NCI-H128 (cell line): ENCODE measurements around the gene CADM2.

ENCODE experiments used
- DNase-seq: peaks from one replicate; lab custom pipeline; 2025; ENCODE audit not compliant: unreplicated experiment; lab: John Stamatoyannopoulos, UW

Gene CADM2

DNA sequence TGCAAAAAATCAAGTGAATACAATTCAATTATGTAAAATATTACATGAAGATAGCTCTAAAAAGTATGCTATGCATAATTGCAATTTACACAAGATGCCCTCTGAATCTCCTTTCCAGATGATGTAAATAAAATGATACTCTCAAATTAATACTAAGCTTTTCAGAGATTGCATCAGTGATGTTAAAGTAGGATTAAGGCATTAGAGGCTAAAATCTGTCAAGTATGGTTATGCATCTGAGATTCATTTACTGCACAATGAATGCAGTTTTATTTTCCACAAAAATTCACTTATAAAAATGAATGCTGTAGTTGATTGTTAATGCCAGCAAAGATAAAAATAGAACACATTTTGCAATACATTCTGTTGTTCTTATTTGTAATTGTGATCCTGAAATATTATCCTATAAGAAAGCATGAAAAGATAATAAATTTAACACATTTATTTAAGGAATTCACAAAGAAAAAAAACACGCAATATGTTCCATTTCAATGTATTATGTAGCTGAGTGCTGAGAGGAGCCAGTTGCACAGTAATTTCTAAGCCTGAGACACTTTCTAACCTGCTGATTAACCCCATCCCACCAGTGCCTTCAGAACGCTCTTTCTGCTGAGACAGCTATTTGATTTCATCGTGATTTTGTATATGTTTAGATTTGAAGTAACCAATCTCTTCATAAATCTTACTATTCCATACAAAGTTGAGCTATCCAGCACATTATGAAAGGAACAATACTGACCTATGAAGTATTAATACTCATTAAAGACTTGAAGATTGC, 224.4 kb downstream of the CADM2 start:
- no peak for DNase-seq

DNA sequence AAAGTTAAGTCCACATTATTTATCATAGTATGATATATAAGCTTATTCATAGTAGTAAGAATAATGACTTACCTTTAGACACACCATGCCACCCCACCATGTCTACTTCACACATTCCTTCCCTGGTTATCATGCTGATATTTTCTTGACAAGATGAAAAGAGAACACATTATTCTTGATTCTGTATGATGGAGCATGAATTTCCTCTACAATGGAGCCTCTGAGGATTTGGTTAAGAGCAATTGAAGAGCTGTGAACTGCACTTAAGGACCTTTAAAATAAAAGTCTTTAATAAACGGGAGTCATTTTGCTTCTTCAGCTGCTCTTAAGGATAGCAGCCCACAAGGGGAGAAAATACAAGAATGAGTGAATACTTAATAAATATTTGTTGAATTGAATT, 226.7 kb downstream of the CADM2 start:
- no peak for DNase-seq

DNA sequence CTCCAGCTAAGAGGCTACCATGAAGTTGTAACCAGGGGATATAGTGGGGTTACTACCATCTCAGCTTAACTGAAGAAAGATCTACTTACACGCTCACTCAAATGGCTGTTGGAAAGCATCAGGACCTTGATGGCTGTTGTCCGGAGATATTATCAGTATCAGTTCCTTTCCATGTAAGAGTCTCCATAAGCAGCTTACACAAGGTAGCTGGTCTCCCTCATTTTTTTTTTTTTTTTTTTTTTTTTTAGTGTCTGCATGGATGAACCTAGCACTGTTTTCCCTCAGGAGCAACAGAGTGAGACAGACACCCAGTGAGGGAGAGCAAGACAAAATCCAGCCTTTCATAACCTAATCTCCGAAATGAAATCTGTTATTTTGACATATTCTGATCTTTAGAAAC, 230.9 kb downstream of the CADM2 start:
- no peak for DNase-seq

DNA sequence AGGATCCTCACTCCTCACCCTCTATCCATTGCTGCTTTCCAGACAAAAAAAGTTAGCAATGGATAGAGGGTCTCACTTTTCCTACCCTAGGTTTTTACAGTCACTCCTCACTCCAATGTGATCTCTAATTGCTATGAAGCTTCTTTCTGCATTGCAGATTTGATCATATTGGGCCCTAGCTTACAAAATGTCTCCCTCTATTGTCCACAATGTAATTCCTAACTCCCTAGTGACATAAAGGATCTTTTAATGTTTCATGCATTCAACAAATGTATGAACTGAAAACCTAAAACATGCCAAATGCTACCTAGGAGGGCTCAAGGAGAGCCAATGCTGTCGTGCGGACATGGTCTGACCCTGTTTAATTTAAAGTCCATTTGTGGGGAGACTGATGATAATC, 234.8 kb downstream of the CADM2 start:
- DNase-seq: no peak

DNA sequence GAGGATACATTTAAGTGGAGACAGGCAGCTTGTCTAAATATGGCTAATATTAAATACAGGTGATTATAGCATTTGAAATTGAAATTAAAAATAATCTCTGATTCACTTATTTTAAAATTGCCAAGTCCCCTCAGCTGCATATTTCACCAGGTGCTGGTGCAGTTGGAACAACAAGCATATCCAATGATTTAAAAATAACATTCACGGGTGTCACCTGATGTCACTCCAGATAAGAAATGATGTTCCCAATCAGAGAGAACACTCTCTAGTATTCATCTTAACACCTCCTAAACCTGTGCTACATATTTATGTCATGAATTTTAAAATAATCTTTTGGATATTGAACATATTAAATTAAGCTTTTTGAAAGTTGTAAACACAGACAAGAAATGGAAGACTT, 249.9 kb downstream of the CADM2 start:
- no peak for DNase-seq

DNA sequence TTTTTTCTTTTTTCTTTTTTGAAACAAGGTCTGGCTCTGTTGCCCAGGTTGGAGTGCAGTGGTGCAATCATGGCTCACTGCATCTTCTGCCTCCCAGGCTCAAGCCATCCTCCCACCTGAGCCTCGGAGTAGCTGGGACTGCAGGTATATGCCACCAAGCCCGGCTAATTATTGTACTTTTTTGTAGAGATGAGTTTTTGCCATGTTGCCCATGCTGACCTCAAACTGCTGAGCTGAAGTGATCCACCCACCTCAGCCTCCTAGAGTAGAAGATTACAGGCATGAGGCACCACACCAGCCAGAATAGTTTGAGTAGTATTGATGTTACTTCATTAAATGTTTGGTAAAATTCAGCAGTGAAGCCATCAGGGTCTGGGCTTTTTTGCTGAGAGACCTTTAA, 251.8 kb downstream of the CADM2 start:
- no peak for DNase-seq

DNA sequence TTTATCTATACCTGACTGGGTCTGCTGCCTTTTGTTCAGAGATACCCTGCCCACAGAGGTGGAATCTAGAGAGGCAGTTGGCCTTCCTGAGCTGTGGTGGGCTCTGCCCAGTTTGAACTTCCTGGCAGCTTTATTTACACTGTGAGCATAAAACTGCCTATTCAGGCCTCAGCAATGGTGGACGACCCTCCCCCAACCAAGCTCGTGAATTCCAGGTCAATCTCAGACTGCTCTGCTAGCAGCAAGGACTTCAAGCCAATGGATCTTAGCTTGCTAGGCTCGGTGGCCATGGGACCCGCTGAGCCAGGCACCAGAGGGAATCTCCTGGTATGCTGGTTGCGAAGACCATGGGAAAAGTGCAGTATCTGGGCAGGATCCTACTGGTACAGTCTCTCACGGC, 270.2 kb downstream of the CADM2 start:
- no peak for DNase-seq

DNA sequence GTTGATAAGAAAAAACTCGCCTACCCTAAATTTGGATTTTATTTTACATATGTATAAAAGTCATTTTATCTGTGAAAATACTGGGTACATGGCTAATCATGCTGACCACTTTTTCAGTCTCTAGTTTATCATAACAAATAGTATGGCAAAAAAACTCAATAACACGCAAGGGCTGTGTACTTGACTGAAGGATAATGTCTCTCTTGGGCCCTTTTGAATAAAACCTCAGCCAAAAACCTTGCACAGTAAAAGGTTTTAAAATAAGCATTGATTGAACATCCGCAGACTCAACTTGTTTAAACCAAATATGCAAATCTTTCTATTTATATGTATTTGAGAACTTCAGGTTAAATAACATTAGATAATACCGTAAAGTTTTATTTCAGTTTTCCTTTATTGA, 285.3 kb downstream of the CADM2 start:
- DNase-seq: no peak

DNA sequence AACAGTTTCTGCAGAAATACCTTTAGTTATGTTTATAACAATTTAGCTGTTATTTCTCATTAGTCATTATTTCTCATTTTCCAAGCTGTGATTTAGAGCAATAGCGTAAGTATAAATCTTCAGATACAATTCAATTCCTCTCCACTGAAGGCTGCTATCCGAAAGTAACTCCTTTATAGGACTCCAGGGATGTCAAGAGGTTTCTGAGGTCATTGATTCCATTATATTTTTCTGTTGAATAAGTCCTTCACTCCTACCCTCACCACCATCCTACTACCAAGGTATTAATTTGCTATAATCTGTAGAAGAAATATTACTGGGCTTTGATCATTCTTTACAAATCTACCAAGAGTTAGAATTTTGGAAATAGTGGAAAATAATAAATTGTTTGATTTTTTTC, 285.7 kb downstream of the CADM2 start:
- DNase-seq: no peak

DNA sequence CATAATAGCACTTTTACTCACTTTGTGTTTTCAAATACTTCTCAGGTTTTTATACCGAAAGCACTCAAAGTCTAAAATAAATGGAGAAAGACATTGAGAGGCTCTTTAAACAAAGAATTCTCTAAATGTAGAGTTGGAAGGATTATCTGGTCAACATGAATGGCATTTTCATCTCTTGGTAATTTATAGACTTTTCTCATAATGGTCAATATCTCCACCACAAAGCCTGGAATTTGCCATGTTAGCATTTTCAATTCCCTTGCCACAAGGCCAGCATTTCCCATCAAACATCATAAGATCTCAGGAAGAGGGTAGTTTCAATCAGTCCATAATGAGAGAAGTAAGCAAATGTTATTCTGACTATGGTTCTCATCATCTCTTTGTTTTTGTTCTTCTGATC, 293.0 kb downstream of the CADM2 start:
- DNase-seq: no peak

DNA sequence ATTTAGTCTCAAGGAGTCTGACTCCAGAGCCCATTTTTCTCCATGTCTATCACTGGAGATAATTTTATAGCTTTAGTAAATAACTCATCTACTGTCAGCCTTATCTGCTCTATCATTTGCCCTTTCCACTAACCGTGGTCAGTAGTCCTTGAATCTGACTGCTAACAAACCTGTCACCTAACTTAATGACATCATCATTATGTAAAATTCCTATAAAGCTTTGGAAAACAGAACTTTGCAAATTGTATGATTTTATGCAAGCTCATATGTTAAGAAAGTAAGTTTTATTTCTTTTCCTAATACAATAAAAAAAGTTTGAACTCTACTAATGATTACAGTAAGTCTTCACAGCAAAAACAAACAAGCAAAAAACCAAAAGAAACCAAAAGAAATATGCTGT, 293.9 kb downstream of the CADM2 start:
- no peak for DNase-seq

DNA sequence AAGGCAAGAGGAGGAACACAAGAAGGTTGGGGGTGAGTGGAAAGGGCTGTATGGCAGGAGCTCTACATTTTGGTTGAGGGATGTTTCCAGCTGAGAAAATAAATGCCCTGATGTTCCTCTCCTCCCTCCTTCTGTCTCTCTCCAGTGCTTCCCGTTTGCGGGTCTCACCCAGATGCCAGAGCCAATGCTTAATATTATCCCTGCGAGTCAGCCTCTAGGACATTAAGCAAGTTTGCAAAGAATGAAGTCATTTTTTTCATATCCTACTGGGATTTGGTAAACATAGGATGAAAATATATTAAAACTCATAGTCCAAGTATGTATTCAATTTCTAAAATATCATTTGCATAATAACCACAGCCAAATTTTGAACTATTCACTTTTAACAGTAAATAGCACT, 295.9 kb downstream of the CADM2 start:
- no peak for DNase-seq

DNA sequence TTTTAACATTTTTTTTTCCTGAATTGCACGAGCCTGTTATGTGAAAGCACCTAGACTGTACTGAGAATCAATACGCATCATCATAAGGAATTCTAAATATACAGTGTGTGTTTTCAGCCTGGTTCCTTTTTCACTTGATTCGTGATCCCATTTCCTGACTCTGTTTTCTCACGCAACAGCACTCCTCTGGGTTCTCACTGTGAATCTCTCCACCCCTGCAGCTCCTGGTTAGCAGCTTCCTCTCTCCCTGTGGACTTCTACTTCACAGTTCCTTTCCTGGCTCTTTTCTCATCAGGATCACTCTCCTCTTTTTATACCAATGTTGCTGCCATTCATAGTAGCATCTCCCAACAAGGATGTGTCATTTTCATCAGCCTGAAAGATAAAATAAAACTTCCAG, 297.2 kb downstream of the CADM2 start:
- no peak for DNase-seq

DNA sequence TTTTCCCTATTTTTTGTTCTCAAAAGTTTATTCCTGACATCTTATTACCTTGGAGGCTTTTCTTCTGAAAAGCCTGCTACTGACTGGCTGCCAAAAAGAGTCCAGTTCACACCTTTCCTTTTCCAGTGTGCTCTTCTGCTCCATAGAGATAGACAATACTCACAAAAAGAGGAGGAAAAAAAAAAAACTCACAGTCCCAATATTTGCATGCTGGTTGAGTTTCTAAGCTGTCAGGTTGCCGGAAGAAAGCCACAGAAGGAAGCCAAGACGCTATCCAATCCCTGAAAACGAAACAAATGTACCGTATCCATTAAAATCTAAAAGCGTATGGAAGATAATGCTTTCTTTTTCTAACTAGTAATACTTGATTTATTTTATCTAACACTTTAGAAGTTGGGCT, 299.5 kb downstream of the CADM2 start:
- no peak for DNase-seq

DNA sequence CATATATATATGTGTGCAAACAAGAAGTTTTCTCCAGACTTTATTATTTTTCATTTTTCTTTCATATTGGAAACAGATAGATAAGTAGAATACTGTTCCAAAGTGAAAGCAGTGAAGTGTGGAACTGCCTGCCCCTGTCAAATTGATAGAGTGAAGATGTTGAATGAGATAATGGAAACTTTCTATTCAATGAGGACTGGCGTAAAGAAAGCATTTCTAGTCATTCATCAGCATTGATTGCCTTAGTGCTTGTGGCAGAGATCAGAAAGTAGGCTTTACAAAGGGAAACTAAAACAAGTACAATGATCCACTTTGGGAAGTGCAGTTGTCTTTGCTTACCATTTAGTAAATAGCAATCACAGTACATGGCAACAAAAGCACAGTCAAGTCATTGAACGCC, 300.0 kb downstream of the CADM2 start:
- no peak for DNase-seq

DNA sequence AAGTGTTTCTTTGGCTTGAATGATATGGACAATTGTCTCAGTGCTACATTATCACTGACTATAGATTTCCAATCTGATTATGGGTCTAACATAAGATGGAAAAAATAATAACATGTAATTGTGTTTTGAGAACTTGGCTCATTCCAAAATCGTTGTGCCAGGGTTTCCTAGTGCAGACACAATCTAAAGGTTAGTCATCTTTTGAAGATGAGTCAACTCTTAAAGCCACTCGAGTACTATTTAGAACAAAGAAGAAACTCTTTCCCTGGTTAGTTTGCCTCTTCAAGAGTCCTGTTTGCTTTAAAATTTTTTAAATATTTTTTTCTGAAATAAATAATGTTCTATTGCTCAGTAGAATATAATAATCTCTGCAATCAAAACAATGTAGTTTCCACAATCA, 301.0 kb downstream of the CADM2 start:
- no peak for DNase-seq

DNA sequence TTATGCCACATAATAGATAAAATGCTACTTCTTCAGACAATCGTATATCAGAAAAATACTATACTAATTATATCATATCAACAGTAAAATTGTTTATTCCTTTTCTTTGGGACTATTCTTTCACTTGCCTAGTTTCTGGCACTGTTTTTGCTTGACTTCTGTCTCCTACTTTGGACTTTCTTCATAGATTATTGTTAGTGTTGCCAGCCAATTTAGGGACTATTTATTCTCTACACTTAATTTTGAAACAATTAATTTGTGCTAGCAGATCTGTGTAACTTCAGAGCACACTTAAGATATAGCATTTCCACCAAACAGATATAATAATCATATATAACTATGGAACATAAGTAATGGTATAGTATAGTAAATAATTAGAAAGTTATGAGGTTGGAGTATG, 305.6 kb downstream of the CADM2 start:
- DNase-seq: no peak

DNA sequence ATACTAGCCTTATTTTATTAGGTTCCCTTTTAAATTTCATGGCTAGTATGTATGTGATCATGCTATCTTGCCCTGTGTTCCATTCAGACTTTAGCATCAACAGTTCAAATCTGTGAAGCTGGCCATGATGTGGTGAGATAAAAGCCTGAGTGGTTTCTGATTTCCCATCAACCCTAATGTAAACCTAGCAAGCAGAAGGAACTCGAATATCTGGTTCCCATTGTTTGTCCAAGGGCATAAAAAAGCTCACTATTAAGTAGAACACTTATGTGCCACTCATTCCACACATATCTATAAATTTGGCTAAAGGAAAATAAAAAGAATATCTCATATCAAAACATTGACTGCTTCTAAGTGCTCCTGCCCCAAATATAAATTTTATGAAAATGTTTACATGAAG, 311.7 kb downstream of the CADM2 start:
- no peak for DNase-seq

DNA sequence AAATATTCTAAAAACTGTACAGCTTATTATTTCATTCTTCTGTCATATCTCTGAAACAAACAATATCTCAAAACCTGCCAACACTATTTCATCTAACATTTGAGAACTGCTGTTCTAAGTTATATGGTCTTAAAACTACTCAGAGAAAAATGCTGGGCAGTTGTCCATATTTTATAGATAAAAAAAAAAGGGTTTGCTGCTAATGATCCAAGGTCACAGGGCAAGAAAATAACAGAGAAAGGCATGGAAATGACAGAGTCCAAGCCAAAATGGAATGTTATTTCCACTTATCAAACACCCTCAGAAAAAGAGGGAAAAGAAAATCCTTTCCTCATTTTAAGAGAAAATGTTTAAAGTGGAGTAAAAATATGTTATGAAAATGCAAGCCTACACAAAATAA, 313.1 kb downstream of the CADM2 start:
- DNase-seq: no peak

DNA sequence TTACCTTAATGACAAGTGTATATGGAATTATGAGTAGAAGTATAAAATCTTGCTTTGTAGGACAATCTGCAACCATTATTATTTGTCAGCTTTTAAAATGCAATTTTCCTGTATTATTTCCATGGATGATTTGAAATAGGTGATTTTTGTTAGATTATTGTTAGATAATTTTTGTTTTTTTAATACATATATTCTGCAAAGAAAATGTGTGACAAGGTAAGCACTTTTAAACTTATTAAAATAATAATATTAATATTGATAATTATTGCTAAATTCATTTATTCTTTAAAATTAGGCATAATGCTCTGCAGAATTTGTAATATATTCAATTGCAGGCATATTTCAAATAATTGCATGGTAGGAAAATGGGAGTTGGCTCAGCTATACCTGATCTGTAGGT, 329.5 kb downstream of the CADM2 start:
- DNase-seq: no peak

DNA sequence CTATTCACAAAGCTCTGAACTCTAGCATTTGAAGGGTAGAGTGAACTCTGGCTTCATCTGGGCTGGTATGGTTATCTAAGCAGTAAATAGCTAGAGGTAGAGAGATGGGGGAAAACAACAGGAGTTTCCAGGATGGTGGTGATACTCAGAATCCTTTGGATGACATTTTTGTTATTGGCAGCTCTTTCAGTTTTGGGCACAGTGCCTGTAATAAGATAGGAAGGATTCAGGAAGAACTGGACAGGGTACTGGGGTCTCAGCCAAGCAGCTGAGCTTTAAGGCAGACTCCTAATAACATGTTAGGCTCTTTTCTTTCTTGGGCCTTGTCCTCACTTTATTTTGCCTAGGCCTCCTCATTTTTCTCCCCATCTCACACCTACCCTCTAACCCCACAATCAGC, 338.5 kb downstream of the CADM2 start:
- DNase-seq: no peak

DNA sequence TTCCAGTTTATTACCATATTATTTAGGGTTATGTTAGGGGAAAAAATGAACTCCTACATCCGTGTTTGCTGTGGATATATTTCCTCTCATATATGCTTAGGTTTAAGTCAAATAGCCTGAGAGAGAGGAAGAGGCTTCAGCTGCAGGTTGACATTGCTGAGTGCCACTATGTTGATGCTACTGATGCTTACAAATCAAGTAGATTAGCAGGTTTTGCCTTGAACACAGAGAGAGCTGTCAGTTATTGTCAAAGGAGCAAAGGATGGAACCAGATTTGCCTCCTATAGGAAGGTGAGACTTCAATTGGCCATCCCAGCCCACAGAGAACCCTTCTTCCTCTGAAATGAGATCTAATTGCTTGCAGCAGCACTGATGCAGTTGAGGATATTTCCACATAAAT, 339.2 kb downstream of the CADM2 start:
- DNase-seq: no peak

DNA sequence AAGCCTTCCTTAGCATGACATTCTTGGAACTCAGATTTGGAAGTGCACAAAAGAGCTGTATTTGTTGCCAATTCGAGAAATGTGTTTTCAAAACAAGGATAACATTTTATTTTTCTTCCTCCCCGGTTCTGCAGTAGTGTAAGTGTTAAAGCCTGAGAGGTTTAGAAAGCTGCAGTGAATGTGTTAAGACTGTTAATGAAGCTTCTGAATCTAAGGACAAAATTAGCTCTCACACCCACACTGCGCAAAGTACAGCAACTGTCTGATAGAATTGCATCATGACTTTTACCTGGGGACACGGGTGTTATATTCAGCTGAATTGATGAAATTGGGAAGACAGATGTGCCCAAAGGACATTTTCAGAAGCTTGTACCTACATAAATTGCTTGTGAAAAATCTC, 344.4 kb downstream of the CADM2 start:
- DNase-seq: no peak
